ENCODE results near the gene CXorf66.
"Not testable (repeated sequence)": the region's sequence is repeated elsewhere in the genome, so short reads cannot be mapped to it uniquely, and the experiment has no call there.

The CXorf66 gene

GRCh38 chrX:139965421-139965820, at the start of gene CXorf66:
TSS of gene CXorf66 (minus strand) at chrX:139965521. CDS start at chrX:139965496, 25 bp downstream.
- Mint-ChIP-seq H3K36me3 (no peaks in the 10 kb centered on the region), H3K9me3 (ENCODE audit: low read depth) (no peaks in the 10 kb centered on the region), H3K4me3 (no peak within 1 kb of the TSS), H3K27me3 (no peaks in the 10 kb centered on the region), H3K4me1 (ENCODE audit: low read depth) (no peaks in the 10 kb centered on the region), H3K27ac (no peak within 1 kb of the TSS)

GRCh38 chrX:139982856-139983255, 17.5 kb upstream of the CXorf66 start:
- Mint-ChIP-seq H3K36me3 (no peaks in the 10 kb centered on the region), H3K4me1 (ENCODE audit: low read depth) (no peaks in the 10 kb centered on the region), H3K9me3 (ENCODE audit: low read depth) (no peaks in the 10 kb centered on the region), H3K27ac (no peak overlapping the region), H3K27me3 (no peaks in the 10 kb centered on the region), H3K4me3 (no peak overlapping the region)

GRCh38 chrX:139974471-139974870, 9.2 kb upstream of the CXorf66 start:
- H3K36me3 Mint-ChIP-seq = peaks cover 3% of the 10 kb centered on the region
- peaks cover 2% of the 10 kb centered on the region for H3K4me1 Mint-ChIP-seq (ENCODE audit: low read depth)
- no peak overlapping the region for H3K27ac Mint-ChIP-seq
- peaks cover 2% of the 10 kb centered on the region for H3K27me3 Mint-ChIP-seq
- H3K4me3 Mint-ChIP-seq = no peak overlapping the region
- no peaks in the 10 kb centered on the region for H3K9me3 Mint-ChIP-seq (ENCODE audit: low read depth)

GRCh38 chrX:139972629-139973624, 7.6 kb upstream of the CXorf66 start:
- H3K4me1 Mint-ChIP-seq (ENCODE audit: low read depth) = peaks cover 2% of the 10 kb centered on the region
- no peak overlapping the region for H3K27ac Mint-ChIP-seq
- H3K9me3 Mint-ChIP-seq (ENCODE audit: low read depth) = no peaks in the 10 kb centered on the region
- H3K27me3 Mint-ChIP-seq = peaks cover 2% of the 10 kb centered on the region
- no peak overlapping the region for H3K4me3 Mint-ChIP-seq
- H3K36me3 Mint-ChIP-seq = peaks cover 3% of the 10 kb centered on the region

- Mint-ChIP-seq H3K27me3 (peaks cover 2% of the 10 kb centered on the region), H3K36me3 (peaks cover 3% of the 10 kb centered on the region), H3K27ac (no peak overlapping the region), H3K4me1 (ENCODE audit: low read depth) (peaks cover 2% of the 10 kb centered on the region), H3K4me3 (no peak overlapping the region), H3K9me3 (ENCODE audit: low read depth) (no peaks in the 10 kb centered on the region)
Measured at GRCh38 chrX:139972113-139972512, 6.8 kb upstream of the CXorf66 start.

- H3K4me1 Mint-ChIP-seq (ENCODE audit: low read depth) = peaks cover 2% of the 10 kb centered on the region
- H3K4me3 Mint-ChIP-seq = no peak overlapping the region
- H3K36me3 Mint-ChIP-seq = peaks cover 3% of the 10 kb centered on the region
- H3K9me3 Mint-ChIP-seq (ENCODE audit: low read depth) = no peaks in the 10 kb centered on the region
- no peak overlapping the region for H3K27ac Mint-ChIP-seq
- peaks cover 2% of the 10 kb centered on the region for H3K27me3 Mint-ChIP-seq
Measured at GRCh38 chrX:139971394-139971749, 6.1 kb upstream of the CXorf66 start.

- Mint-ChIP-seq H3K36me3 (no peaks in the 10 kb centered on the region), H3K4me1 (ENCODE audit: low read depth) (peaks cover 2% of the 10 kb centered on the region), H3K9me3 (ENCODE audit: low read depth) (no peaks in the 10 kb centered on the region), H3K27me3 (no peaks in the 10 kb centered on the region), H3K4me3 (no peak overlapping the region), H3K27ac (no peak overlapping the region)
Measured at GRCh38 chrX:139969286-139969685, 4.0 kb upstream of the CXorf66 start.

- H3K9me3 Mint-ChIP-seq (ENCODE audit: low read depth) = no peaks in the 10 kb centered on the region
- no peak overlapping the region for H3K4me3 Mint-ChIP-seq
- H3K27me3 Mint-ChIP-seq = no peaks in the 10 kb centered on the region
- H3K27ac Mint-ChIP-seq = no peak overlapping the region
- peaks cover 2% of the 10 kb centered on the region for H3K4me1 Mint-ChIP-seq (ENCODE audit: low read depth)
- H3K36me3 Mint-ChIP-seq = no peaks in the 10 kb centered on the region
Measured at GRCh38 chrX:139967750-139968149, 2.4 kb upstream of the CXorf66 start.

GRCh38 chrX:139967300-139967699, 2.0 kb upstream of the CXorf66 start:
- Mint-ChIP-seq H3K27ac (no peak overlapping the region), H3K9me3 (ENCODE audit: low read depth) (no peaks in the 10 kb centered on the region)

GRCh38 chrX:139966159-139966558, 838 bp upstream of the CXorf66 start:
- H3K27me3 Mint-ChIP-seq; H3K9me3 Mint-ChIP-seq (ENCODE audit: low read depth); H3K27ac Mint-ChIP-seq; H3K4me3 Mint-ChIP-seq; H3K36me3 Mint-ChIP-seq; H3K4me1 Mint-ChIP-seq (ENCODE audit: low read depth): not testable (repeated sequence)

More at GRCh38 chrX:139967300-139967699, 2.0 kb upstream of the CXorf66 start:
- Mint-ChIP-seq H3K4me3 (no peak overlapping the region), H3K27me3 (no peaks in the 10 kb centered on the region), H3K4me1 (ENCODE audit: low read depth) (peaks cover 2% of the 10 kb centered on the region), H3K36me3 (no peaks in the 10 kb centered on the region)

GRCh38 chrX:139961091-139961490, 4.2 kb downstream of the CXorf66 start:
- not testable (repeated sequence) for H3K4me3 Mint-ChIP-seq; H3K27me3 Mint-ChIP-seq; H3K36me3 Mint-ChIP-seq; H3K27ac Mint-ChIP-seq; H3K4me1 Mint-ChIP-seq (ENCODE audit: low read depth); H3K9me3 Mint-ChIP-seq (ENCODE audit: low read depth)

- Mint-ChIP-seq H3K36me3 (no peaks in the 10 kb centered on the region), H3K9me3 (ENCODE audit: low read depth) (no peaks in the 10 kb centered on the region), H3K27me3 (no peaks in the 10 kb centered on the region), H3K4me3 (no peak overlapping the region), H3K4me1 (ENCODE audit: low read depth) (no peaks in the 10 kb centered on the region), H3K27ac (no peak overlapping the region)
Measured at GRCh38 chrX:139949703-139950102, 15.6 kb downstream of the CXorf66 start.

- Mint-ChIP-seq H3K27ac (no peak overlapping the region), H3K9me3 (ENCODE audit: low read depth) (no peaks in the 10 kb centered on the region), H3K36me3 (no peaks in the 10 kb centered on the region), H3K4me1 (ENCODE audit: low read depth) (peaks cover 2% of the 10 kb centered on the region), H3K27me3 (no peaks in the 10 kb centered on the region), H3K4me3 (no peak overlapping the region)
Measured at GRCh38 chrX:139945075-139945474, 20.2 kb downstream of the CXorf66 start.

GRCh38 chrX:139936259-139936658, 29.1 kb downstream of the CXorf66 start:
- Mint-ChIP-seq H3K36me3 (no peaks in the 10 kb centered on the region), H3K4me3 (no peak overlapping the region), H3K9me3 (ENCODE audit: low read depth) (no peaks in the 10 kb centered on the region), H3K4me1 (ENCODE audit: low read depth) (peaks cover 4% of the 10 kb centered on the region), H3K27ac (no peak overlapping the region), H3K27me3 (peaks cover 2% of the 10 kb centered on the region)

- H3K4me1 Mint-ChIP-seq (ENCODE audit: low read depth) = peaks cover 24% of the 10 kb centered on the region
- no peaks in the 10 kb centered on the region for H3K36me3 Mint-ChIP-seq
- H3K9me3 Mint-ChIP-seq (ENCODE audit: low read depth) = no peaks in the 10 kb centered on the region
- peak overlapping the region; percentile 86 for H3K27ac Mint-ChIP-seq
- peak overlapping the region; percentile 91 for H3K4me3 Mint-ChIP-seq
- H3K27me3 Mint-ChIP-seq = peaks cover 2% of the 10 kb centered on the region
Measured at GRCh38 chrX:139933904-139934303, 31.4 kb downstream of the CXorf66 start.

Data from activated naive CD8-positive, alpha-beta T cell (primary cell).